HepG2 (cell line): Measurements from ENCODE around the gene TTLL1. TPM values are rescaled to one million over a fixed set of nuclear protein-coding genes. Genes with fewer than 3 reads are reported as not detected.
A peak's percentile ranks its signal among the peaks of the same experiment; 100 is the strongest.

Experiments used
- BORCS8-MEF2B ChIP-seq: sonication (generic); formaldehyde crosslinking; IDR thresholded peaks from 2 replicates; pipeline ENCODE4 v1.8.0; 2022; ENCODE audit warnings: mild to moderate bottlenecking, missing genetic modification reagents
- NRL ChIP-seq: sonication (generic); formaldehyde crosslinking; IDR thresholded peaks from 2 replicates; pipeline ENCODE4 v1.5.0; 2020; ENCODE audit warnings: missing genetic modification reagents, mild to moderate bottlenecking, moderate library complexity, borderline replicate concordance
- PITX1 ChIP-seq: sonication (generic); formaldehyde crosslinking; IDR thresholded peaks from 2 replicates; pipeline ENCODE4 v1.5.1; 2020; ENCODE audit warnings: mild to moderate bottlenecking, missing genetic modification reagents
- SRSF1 ChIP-seq: fragments of 200-400 bp; formaldehyde crosslinking; optimal IDR thresholded peaks from 2 replicates; pipeline ENCODE3; 2017; ENCODE audit warnings: mild to moderate bottlenecking, low read depth, low read length, moderate library complexity
- TARDBP ChIP-seq: sonication (generic); formaldehyde crosslinking; IDR thresholded peaks from 2 replicates; pipeline ENCODE4 v1.8.0; 2022; ENCODE audit warnings: mild to moderate bottlenecking, missing genetic modification reagents
- ZMYM4 ChIP-seq: sonication (generic); formaldehyde crosslinking; IDR thresholded peaks from 2 replicates; pipeline ENCODE4 v1.8.1; 2023; ENCODE audit warnings: mild to moderate bottlenecking, missing genetic modification reagents
- ZNF205 ChIP-seq: IDR thresholded peaks from 2 replicates; pipeline ENCODE4 v1.6.1; 2018; ENCODE audit warnings: missing biosample characterization, missing genetic modification reagents
- ZNF619 ChIP-seq: sonication (generic); formaldehyde crosslinking; IDR thresholded peaks from 2 replicates; pipeline ENCODE4 v1.4.0; 2020; ENCODE audit warnings: mild to moderate bottlenecking, missing genetic modification reagents
- polyA plus RNA-seq, 8 experiments: library from polyadenylated mRNA; depleted of rRNA in 3 of 8; stranded (reverse) in 7 of 8; unstranded in 1 of 8; fragments of >200 nt; fragmentation: Illumina TruSeq in 4 of 8; extraction: Trizol in 4 of 8; gene quantifications; 2 replicates each; pipeline versions ENCODE4 v1.2.1 to v1.2.3, GENCODE V29; 2011 to 2016; ENCODE audit warnings: low read depth in 4 of 8, missing spikeins in 1 of 8, mixed read lengths in 1 of 8; ENCODE audit not compliant: insufficient read depth in 1 of 8
- total RNA-seq, 5 experiments: library from RNA; depleted of rRNA; stranded (reverse); fragments of >200 nt; fragmentation: Illumina TruSeq; extraction: Trizol; gene quantifications; 2 replicates each; pipeline ENCODE4 v1.2.3, GENCODE V29; 2016; ENCODE audit warnings: low read depth in 1 of 5
- TF ChIP-seq, protein P1 (sequence below): sonication (generic); formaldehyde crosslinking; IDR thresholded peaks from 2 replicates; pipeline ENCODE4 v1.5.0; 2020; ENCODE audit warnings: missing genetic modification reagents
- TF ChIP-seq, protein P2 (sequence below): sonication (generic); formaldehyde crosslinking; IDR thresholded peaks from 2 replicates; pipeline ENCODE4 v1.4.0; 2020; ENCODE audit warnings: missing genetic modification reagents
- TF ChIP-seq, protein P3 (sequence below), 2 experiments: sonication (generic) in 1 of 2; formaldehyde crosslinking in 1 of 2; IDR thresholded peaks; 2 replicates each; pipeline versions ENCODE4 v1.4.0 to v1.6.1; 2018 to 2020; ENCODE audit warnings: missing genetic modification reagents in 2 of 2, borderline replicate concordance in 1 of 2, low read depth in 1 of 2, mild to moderate bottlenecking in 1 of 2, missing biosample characterization in 1 of 2
- TF ChIP-seq, protein P4 (sequence below): sonication (generic); formaldehyde crosslinking; IDR thresholded peaks from 2 replicates; pipeline ENCODE4 v1.4.0; 2020; ENCODE audit warnings: low read depth, mild to moderate bottlenecking, missing genetic modification reagents
- TF ChIP-seq, protein P5 (sequence below): fragments of 450-650 bp; IDR thresholded peaks from 2 replicates; pipeline ENCODE4 v1.6.1; 2017; ENCODE audit warnings: mild to moderate bottlenecking
- TF ChIP-seq, protein P6 (sequence below): sonication (generic); formaldehyde crosslinking; conservative IDR thresholded peaks from 2 replicates; pipeline ENCODE4 v1.5.0; 2020; ENCODE audit warnings: missing genetic modification reagents

TTLL1 gene
- total and polyA plus RNA-seq, 2 of the 13 experiments (the other 11 are each of a cell fraction or from before 2014, with no cell fraction given): 1.6 to 5.3 TPM

DNA sequence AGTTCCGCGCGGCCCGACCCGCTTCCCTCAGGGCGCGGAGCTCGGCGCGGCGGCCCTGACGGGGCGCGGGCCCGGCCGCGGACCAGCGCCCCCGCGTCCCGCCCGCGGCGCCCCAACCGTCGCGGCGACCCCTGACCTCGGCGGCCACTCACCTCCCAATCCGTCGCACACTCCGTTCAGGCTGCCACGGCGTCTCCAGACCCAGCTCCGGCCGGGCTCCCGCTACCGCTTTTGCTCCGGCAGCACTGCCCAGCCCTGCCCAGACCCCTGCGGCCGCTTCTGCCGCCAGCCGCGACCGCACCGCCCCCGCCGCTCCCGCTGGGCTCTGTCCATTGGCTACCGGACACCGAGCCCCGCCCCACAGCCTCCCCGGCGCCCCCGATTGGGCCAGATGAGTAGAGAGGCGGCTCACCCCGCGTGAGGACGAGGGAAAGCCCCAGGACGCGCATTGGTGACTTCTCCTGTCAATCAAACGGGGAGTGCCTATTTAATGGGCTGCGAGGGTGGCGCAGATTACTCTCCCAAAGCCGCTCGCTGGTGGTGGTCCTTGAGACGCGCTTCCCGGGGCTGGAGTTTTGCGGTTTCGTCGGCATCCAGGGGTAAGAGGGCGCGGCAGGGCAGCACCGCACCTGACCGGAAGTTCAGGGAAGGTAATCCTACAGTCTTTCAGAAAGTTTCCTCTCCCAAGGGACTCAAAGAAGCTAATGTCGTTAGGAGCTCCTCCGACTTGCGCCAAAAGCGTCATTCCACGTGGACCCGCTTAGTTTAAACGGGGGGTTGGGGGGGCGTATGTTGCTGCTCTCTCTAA lies 74.1 kb downstream of the TTLL1 start, which contains the start of gene PACSIN2 (continued):
- TF ChIP-seq ZNF205 (peak; percentile 67; the same call in 1 of the 2 replicates), BORCS8-MEF2B (CRISPR knock-in tag) (peak; percentile 82; the same call in 1 of the 2 replicates), ZNF619 (CRISPR knock-in tag) (0 out of 2 replicates have a peak, but pooled peaks have one; percentile 45), PITX1 (CRISPR knock-in tag) (peak; percentile 67; the same call in 1 of the 2 replicates), ZMYM4 (peak; percentile 84), TARDBP (CRISPR knock-in tag) (peak; percentile 63; the same call in 1 of the 2 replicates), NRL (CRISPR knock-in tag) (no peak; the same call in 1 of the 2 replicates), SRSF1 (no peak)
- TF ChIP-seq, protein P1, sequence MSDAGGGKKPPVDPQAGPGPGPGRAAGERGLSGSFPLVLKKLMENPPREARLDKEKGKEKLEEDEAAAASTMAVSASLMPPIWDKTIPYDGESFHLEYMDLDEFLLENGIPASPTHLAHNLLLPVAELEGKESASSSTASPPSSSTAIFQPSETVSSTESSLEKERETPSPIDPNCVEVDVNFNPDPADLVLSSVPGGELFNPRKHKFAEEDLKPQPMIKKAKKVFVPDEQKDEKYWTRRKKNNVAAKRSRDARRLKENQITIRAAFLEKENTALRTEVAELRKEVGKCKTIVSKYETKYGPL: 0 out of 2 replicates have a peak, but pooled peaks have one; percentile 30
- TF ChIP-seq, protein P2, sequence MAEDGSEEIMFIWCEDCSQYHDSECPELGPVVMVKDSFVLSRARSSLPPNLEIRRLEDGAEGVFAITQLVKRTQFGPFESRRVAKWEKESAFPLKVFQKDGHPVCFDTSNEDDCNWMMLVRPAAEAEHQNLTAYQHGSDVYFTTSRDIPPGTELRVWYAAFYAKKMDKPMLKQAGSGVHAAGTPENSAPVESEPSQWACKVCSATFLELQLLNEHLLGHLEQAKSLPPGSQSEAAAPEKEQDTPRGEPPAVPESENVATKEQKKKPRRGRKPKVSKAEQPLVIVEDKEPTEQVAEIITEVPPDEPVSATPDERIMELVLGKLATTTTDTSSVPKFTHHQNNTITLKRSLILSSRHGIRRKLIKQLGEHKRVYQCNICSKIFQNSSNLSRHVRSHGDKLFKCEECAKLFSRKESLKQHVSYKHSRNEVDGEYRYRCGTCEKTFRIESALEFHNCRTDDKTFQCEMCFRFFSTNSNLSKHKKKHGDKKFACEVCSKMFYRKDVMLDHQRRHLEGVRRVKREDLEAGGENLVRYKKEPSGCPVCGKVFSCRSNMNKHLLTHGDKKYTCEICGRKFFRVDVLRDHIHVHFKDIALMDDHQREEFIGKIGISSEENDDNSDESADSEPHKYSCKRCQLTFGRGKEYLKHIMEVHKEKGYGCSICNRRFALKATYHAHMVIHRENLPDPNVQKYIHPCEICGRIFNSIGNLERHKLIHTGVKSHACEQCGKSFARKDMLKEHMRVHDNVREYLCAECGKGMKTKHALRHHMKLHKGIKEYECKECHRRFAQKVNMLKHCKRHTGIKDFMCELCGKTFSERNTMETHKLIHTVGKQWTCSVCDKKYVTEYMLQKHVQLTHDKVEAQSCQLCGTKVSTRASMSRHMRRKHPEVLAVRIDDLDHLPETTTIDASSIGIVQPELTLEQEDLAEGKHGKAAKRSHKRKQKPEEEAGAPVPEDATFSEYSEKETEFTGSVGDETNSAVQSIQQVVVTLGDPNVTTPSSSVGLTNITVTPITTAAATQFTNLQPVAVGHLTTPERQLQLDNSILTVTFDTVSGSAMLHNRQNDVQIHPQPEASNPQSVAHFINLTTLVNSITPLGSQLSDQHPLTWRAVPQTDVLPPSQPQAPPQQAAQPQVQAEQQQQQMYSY (CRISPR knock-in tag): 0 out of 2 replicates have a peak, but pooled peaks have one; percentile 34
- TF ChIP-seq, protein P3, sequence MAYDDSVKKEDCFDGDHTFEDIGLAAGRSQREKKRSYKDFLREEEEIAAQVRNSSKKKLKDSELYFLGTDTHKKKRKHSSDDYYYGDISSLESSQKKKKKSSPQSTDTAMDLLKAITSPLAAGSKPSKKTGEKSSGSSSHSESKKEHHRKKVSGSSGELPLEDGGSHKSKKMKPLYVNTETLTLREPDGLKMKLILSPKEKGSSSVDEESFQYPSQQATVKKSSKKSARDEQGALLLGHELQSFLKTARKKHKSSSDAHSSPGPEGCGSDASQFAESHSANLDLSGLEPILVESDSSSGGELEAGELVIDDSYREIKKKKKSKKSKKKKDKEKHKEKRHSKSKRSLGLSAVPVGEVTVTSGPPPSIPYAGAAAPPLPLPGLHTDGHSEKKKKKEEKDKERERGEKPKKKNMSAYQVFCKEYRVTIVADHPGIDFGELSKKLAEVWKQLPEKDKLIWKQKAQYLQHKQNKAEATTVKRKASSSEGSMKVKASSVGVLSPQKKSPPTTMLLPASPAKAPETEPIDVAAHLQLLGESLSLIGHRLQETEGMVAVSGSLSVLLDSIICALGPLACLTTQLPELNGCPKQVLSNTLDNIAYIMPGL (CRISPR knock-in tag; IDR thresholded peaks at IDR 0.05; ENCODE audit: borderline replicate concordance in 1 of 2, low read depth in 1 of 2): peak; percentile 47 to 71; a peak in 3 of 4 replicates
- TF ChIP-seq, protein P4, sequence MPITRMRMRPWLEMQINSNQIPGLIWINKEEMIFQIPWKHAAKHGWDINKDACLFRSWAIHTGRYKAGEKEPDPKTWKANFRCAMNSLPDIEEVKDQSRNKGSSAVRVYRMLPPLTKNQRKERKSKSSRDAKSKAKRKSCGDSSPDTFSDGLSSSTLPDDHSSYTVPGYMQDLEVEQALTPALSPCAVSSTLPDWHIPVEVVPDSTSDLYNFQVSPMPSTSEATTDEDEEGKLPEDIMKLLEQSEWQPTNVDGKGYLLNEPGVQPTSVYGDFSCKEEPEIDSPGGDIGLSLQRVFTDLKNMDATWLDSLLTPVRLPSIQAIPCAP (CRISPR knock-in tag): no peak
- TF ChIP-seq, protein P5, sequence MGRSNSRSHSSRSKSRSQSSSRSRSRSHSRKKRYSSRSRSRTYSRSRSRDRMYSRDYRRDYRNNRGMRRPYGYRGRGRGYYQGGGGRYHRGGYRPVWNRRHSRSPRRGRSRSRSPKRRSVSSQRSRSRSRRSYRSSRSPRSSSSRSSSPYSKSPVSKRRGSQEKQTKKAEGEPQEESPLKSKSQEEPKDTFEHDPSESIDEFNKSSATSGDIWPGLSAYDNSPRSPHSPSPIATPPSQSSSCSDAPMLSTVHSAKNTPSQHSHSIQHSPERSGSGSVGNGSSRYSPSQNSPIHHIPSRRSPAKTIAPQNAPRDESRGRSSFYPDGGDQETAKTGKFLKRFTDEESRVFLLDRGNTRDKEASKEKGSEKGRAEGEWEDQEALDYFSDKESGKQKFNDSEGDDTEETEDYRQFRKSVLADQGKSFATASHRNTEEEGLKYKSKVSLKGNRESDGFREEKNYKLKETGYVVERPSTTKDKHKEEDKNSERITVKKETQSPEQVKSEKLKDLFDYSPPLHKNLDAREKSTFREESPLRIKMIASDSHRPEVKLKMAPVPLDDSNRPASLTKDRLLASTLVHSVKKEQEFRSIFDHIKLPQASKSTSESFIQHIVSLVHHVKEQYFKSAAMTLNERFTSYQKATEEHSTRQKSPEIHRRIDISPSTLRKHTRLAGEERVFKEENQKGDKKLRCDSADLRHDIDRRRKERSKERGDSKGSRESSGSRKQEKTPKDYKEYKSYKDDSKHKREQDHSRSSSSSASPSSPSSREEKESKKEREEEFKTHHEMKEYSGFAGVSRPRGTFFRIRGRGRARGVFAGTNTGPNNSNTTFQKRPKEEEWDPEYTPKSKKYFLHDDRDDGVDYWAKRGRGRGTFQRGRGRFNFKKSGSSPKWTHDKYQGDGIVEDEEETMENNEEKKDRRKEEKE: no peak
- TF ChIP-seq, protein P6, sequence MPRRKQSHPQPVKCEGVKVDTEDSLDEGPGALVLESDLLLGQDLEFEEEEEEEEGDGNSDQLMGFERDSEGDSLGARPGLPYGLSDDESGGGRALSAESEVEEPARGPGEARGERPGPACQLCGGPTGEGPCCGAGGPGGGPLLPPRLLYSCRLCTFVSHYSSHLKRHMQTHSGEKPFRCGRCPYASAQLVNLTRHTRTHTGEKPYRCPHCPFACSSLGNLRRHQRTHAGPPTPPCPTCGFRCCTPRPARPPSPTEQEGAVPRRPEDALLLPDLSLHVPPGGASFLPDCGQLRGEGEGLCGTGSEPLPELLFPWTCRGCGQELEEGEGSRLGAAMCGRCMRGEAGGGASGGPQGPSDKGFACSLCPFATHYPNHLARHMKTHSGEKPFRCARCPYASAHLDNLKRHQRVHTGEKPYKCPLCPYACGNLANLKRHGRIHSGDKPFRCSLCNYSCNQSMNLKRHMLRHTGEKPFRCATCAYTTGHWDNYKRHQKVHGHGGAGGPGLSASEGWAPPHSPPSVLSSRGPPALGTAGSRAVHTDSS (CRISPR knock-in tag): peak; percentile 89; the same call in 1 of the 2 replicates
